CD4-positive, CD25-positive, alpha-beta regulatory T cell (primary cell): ENCODE results near the gene CD80. TPM values are rescaled to one million over a fixed set of nuclear protein-coding genes. Genes with fewer than 3 reads are reported as not detected.

ENCODE experiments used
- ATAC-seq, 2 donors: fragments of 150-1000 bp; cut with Tn5 transposase; one replicate each; pipeline ENCODE4 v1.10.0; 2021; ENCODE audit warnings: low read depth in 2 of 2, moderate number of reproducible peaks in 2 of 2, moderate library complexity in 1 of 2
- DNase-seq, 3 donors: peaks; one replicate each; pipeline versions ENCODE4 v3.0.0 to v3.0.0-alpha.2; 2012 to 2022; ENCODE audit warnings: mixed read lengths in 1 of 3
- H3K27ac ChIP-seq: one replicate; pipeline ENCODE4 v1.7.0; 2013; ENCODE audit warnings: mild to moderate bottlenecking, low read length; ENCODE audit not compliant: insufficient read depth, poor library complexity, severe bottlenecking
- H3K27me3 ChIP-seq: one replicate; pipeline ENCODE4 v1.7.0; 2013; ENCODE audit warnings: low read length; ENCODE audit not compliant: control insufficient read depth, insufficient read depth
- H3K36me3 ChIP-seq: one replicate; pipeline ENCODE4 v1.7.0; 2013; ENCODE audit warnings: mild to moderate bottlenecking, low read length, moderate library complexity; ENCODE audit not compliant: control insufficient read depth, insufficient read depth
- H3K4me1 ChIP-seq: 2 replicates; pipeline ENCODE4 v1.7.0; 2013; ENCODE audit warnings: mild to moderate bottlenecking, low read length; ENCODE audit not compliant: insufficient read depth, control insufficient read depth, poor library complexity, severe bottlenecking
- H3K4me3 ChIP-seq: one replicate; pipeline ENCODE4 v1.7.0; 2013; ENCODE audit warnings: low read depth, mild to moderate bottlenecking, low read length, moderate library complexity
- H3K9me3 ChIP-seq, 2 experiments: 1 replicate in 1 of 2; 2 replicates in 1 of 2; pipeline ENCODE4 v1.7.0; 2013; ENCODE audit warnings: low read length in 2 of 2, mild to moderate bottlenecking in 1 of 2, moderate library complexity in 1 of 2; ENCODE audit not compliant: control insufficient read depth in 2 of 2
- H3K27ac Mint-ChIP-seq, 3 donors: one replicate each; pipeline ENCODE4 v1.8.0; 2020 to 2022; ENCODE audit warnings: mild to moderate bottlenecking in 3 of 3, mixed read lengths in 3 of 3, moderate library complexity in 2 of 3
- H3K27me3 Mint-ChIP-seq: one replicate; pipeline ENCODE4 v1.8.0; 2022; ENCODE audit warnings: mild to moderate bottlenecking, mixed read lengths
- H3K36me3 Mint-ChIP-seq: one replicate; pipeline ENCODE4 v1.8.0; 2020; ENCODE audit warnings: mixed read lengths
- H3K4me1 Mint-ChIP-seq, 4 donors: one replicate each; pipeline ENCODE4 v1.8.0; 2020 to 2022; ENCODE audit warnings: mixed read lengths in 4 of 4, mild to moderate bottlenecking in 1 of 4
- H3K4me3 Mint-ChIP-seq, 4 donors: one replicate each; pipeline ENCODE4 v1.8.0; 2020 to 2022; ENCODE audit warnings: mild to moderate bottlenecking in 4 of 4, mixed read lengths in 4 of 4, moderate library complexity in 3 of 4
- H3K9me3 Mint-ChIP-seq, 7 donors: one replicate each; pipeline ENCODE4 v1.8.0; 2020 to 2022; ENCODE audit warnings: mixed read lengths in 7 of 7, mild to moderate bottlenecking in 3 of 7, moderate library complexity in 2 of 7
- polyA plus RNA-seq, 4 donors: library from polyadenylated mRNA; unstranded; fragments of 300-500 nt; fragmentation: Illumina TruSeq; gene quantifications; one replicate each; pipeline ENCODE4 v1.2.3, GENCODE V29; 2021
- total RNA-seq: library from RNA; stranded (reverse); gene quantifications from one replicate; pipeline ENCODE4 v1.2.3, GENCODE V29; 2022

CD80 gene
- total and polyA plus RNA-seq, 5 donors from 2014 or later: 0.87 to 24.2 (median 2.0) TPM

- peaks cover 0 to 2% (median 0%) of the 10 kb centered on the region in 7 donors for H3K9me3 Mint-ChIP-seq
- Histone ChIP-seq H3K4me1 (peaks cover 9% of the 10 kb centered on the region), H3K36me3 (no peaks in the 10 kb centered on the region), H3K27me3 (no peaks in the 10 kb centered on the region), H3K4me3 (peak overlapping the region; percentile 93), H3K9me3 (no peaks in the 10 kb centered on the region), H3K27ac (peak overlapping the region; percentile 82)
- peaks cover 16 to 38% (median 21%) of the 10 kb centered on the region in 4 donors for H3K4me1 Mint-ChIP-seq
- ATAC-seq (peak; percentile 54), DNase-seq (peak in 2 of 3 donors; percentile 7 to 61)
- H3K4me3 Mint-ChIP-seq: peak overlapping the region; percentile 92 to 98 (median 97)
- H3K27ac Mint-ChIP-seq: peak overlapping the region; percentile 92 to 96 (median 95)
- H3K27me3 Mint-ChIP-seq: peaks cover 6% of the 10 kb centered on the region
- no peaks in the 10 kb centered on the region for H3K36me3 Mint-ChIP-seq
Measured at GRCh38 chr3:119580067-119580760, 20.8 kb upstream of the CD80 start.

DNA sequence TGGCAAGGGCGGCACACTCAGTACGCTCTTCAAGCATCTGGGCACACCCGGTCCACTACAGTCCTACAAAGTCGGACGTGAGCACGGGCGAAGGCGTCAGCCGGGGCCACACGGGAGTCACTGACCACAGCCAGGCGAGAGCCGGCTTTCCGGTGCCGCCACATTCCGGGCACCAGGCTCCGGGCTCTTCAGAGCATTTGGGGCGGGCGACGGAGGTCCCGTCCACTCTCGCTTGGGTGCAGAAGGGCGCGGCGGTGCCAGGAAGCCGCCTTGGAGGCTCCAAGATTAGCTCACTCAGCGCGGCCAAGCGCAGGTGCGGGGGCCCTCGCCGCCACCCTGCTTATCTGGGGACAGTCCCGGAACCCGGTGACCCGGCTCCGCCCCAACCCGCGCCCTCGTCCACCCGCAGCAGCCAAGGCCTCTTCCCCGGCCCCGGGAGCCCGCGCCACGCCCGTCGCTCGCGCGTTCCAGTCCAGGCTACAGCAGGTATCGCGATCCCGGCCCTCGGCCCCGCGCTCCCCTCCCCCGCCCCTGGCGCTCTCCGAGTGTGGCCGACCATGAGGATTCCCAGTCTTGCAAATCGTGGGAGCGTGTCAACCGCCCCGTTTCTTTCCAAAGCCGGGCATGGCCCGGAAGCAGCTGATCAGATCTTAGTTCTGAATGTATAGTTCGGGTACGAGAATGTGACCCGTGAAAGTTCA lies 20.1 kb upstream of the CD80 start, which contains the start of gene ADPRH:
ADPRH (plus strand) TSS at position 127 of the 701 bp plus-strand sequence. CDS start 2,678 bp downstream, outside the sequence.
- peaks cover 6% of the 10 kb centered on the region for H3K27me3 Mint-ChIP-seq
- Histone ChIP-seq H3K27me3 (no peaks in the 10 kb centered on the region), H3K9me3 (no peaks in the 10 kb centered on the region), H3K36me3 (no peaks in the 10 kb centered on the region), H3K4me3 (peak within 1 kb of the TSS; percentile 93), H3K27ac (peak within 1 kb of the TSS; percentile 82), H3K4me1 (peaks cover 13% of the 10 kb centered on the region)
- H3K4me3 Mint-ChIP-seq: peak within 1 kb of the TSS; percentile 92 to 98 (median 97)
- peaks cover 17 to 44% (median 26%) of the 10 kb centered on the region in 4 donors for H3K4me1 Mint-ChIP-seq
- no peaks in the 10 kb centered on the region for H3K36me3 Mint-ChIP-seq
- DNase-seq: peak; percentile 24 to 70 (median 50)
- H3K27ac Mint-ChIP-seq: peak within 1 kb of the TSS; percentile 92 to 96 (median 95)
- peak; percentile 64 to 67 for ATAC-seq
- H3K9me3 Mint-ChIP-seq: peaks cover 0 to 2% (median 0%) of the 10 kb centered on the region in 7 donors

- no peaks in the 10 kb centered on the region for H3K9me3 ChIP-seq
- peak overlapping the region; percentile 63 for H3K27ac ChIP-seq
- no peaks in the 10 kb centered on the region for H3K36me3 ChIP-seq
- Mint-ChIP-seq H3K4me3 (peak overlapping the region in 2 of 4 donors; percentile 59 to 72), H3K27ac (peak overlapping the region in 2 of 3 donors; percentile 28 to 76), H3K27me3 (peaks cover 6% of the 10 kb centered on the region), H3K36me3 (no peaks in the 10 kb centered on the region), H3K4me1 (peaks cover 6 to 34% (median 19%) of the 10 kb centered on the region in 4 donors), H3K9me3 (peaks cover 0 to 1% (median 0%) of the 10 kb centered on the region in 7 donors)
- ATAC-seq (no peak), DNase-seq (no peak)
- no peak overlapping the region for H3K4me3 ChIP-seq
- peaks cover 16% of the 10 kb centered on the region for H3K4me1 ChIP-seq
- no peaks in the 10 kb centered on the region for H3K27me3 ChIP-seq
Measured at GRCh38 chr3:119575507-119575906, 16.1 kb upstream of the CD80 start.

DNA sequence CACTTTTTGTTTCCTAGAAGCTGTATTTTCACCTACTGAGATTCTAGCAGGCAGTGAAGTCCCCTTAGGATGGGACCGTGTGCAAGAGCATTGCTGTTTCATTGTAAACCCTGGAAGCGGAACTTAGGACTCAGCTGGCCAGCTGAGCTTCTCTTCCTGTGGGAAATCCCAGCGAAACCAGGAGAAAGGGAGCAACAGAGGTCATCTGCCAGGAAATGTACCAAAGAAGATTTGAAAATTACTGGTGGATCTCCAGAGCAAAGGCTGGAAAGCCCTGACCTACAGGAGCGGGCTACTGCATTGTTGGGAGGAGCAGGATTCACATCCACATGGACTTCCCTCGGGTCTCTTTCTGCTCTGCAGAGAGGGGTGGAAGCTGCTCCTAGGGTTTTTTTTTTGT lies 12.3 kb upstream of the CD80 start:
- Histone ChIP-seq H3K9me3 (no peaks in the 10 kb centered on the region), H3K27me3 (no peaks in the 10 kb centered on the region), H3K27ac (no peak overlapping the region), H3K4me3 (no peak overlapping the region), H3K36me3 (no peaks in the 10 kb centered on the region), H3K4me1 (peaks cover 7% of the 10 kb centered on the region)
- DNase-seq (no peak), ATAC-seq (no peak)
- no peak overlapping the region for H3K27ac Mint-ChIP-seq
- H3K9me3 Mint-ChIP-seq: peaks cover 0 to 2% (median 0%) of the 10 kb centered on the region in 7 donors
- H3K4me1 Mint-ChIP-seq: peaks cover 0 to 16% (median 13%) of the 10 kb centered on the region in 4 donors
- H3K36me3 Mint-ChIP-seq: peaks cover 3% of the 10 kb centered on the region
- peaks cover 6% of the 10 kb centered on the region for H3K27me3 Mint-ChIP-seq
- no peak overlapping the region for H3K4me3 Mint-ChIP-seq

GRCh38 chr3:119571230-119571629 lies 11.8 kb upstream of the CD80 start:
- Mint-ChIP-seq H3K27me3 (peaks cover 5% of the 10 kb centered on the region), H3K4me3 (no peak overlapping the region), H3K36me3 (peaks cover 3% of the 10 kb centered on the region), H3K27ac (no peak overlapping the region), H3K9me3 (peaks cover 0 to 2% (median 0%) of the 10 kb centered on the region in 7 donors), H3K4me1 (peaks cover 0 to 16% (median 13%) of the 10 kb centered on the region in 4 donors)
- Histone ChIP-seq H3K4me3 (no peak overlapping the region), H3K4me1 (peaks cover 7% of the 10 kb centered on the region), H3K9me3 (no peaks in the 10 kb centered on the region), H3K36me3 (no peaks in the 10 kb centered on the region), H3K27me3 (no peaks in the 10 kb centered on the region), H3K27ac (no peak overlapping the region)
- no peak for DNase-seq
- ATAC-seq: no peak

GRCh38 chr3:119570229-119570628 lies 10.8 kb upstream of the CD80 start:
- DNase-seq (no peak), ATAC-seq (peak in 1 of 2 donors; percentile 28)
- H3K36me3 Mint-ChIP-seq: peaks cover 3% of the 10 kb centered on the region
- no peak overlapping the region for H3K4me3 ChIP-seq
- H3K27me3 ChIP-seq: no peaks in the 10 kb centered on the region
- H3K9me3 ChIP-seq: no peaks in the 10 kb centered on the region
- H3K27me3 Mint-ChIP-seq: no peaks in the 10 kb centered on the region
- peaks cover 0 to 2% (median 0%) of the 10 kb centered on the region in 7 donors for H3K9me3 Mint-ChIP-seq
- H3K4me1 Mint-ChIP-seq: peaks cover 0 to 8% (median 6%) of the 10 kb centered on the region in 4 donors
- H3K27ac ChIP-seq: no peak overlapping the region
- H3K36me3 ChIP-seq: no peaks in the 10 kb centered on the region
- no peak overlapping the region for H3K4me3 Mint-ChIP-seq
- peaks cover 7% of the 10 kb centered on the region for H3K4me1 ChIP-seq
- no peak overlapping the region for H3K27ac Mint-ChIP-seq

GRCh38 chr3:119569156-119569555 lies 9.7 kb upstream of the CD80 start:
- Histone ChIP-seq H3K9me3 (no peaks in the 10 kb centered on the region), H3K36me3 (no peaks in the 10 kb centered on the region), H3K4me3 (no peak overlapping the region), H3K27me3 (no peaks in the 10 kb centered on the region), H3K4me1 (no peaks in the 10 kb centered on the region), H3K27ac (no peak overlapping the region)
- Mint-ChIP-seq H3K27me3 (no peaks in the 10 kb centered on the region), H3K27ac (no peak overlapping the region), H3K4me1 (no peaks in the 10 kb centered on the region), H3K4me3 (no peak overlapping the region), H3K36me3 (peaks cover 3% of the 10 kb centered on the region), H3K9me3 (peaks cover 0 to 2% (median 0%) of the 10 kb centered on the region in 7 donors)
- no peak for DNase-seq
- ATAC-seq: no peak
